Tibial nerve (tissue), 4 donors: Measurements from ENCODE around the gene ENTPD1. TPM values are rescaled to one million over a fixed set of nuclear protein-coding genes. Genes with fewer than 3 reads are reported as not detected.
A peak's percentile ranks its signal among the peaks of the same experiment; 100 is the strongest.

Experiments
- DNase-seq, 2 donors: peaks; one replicate each; pipeline ENCODE4 v3.0.0-alpha.2; 2019; ENCODE audit warnings: low spot score in 2 of 2
- H3K27ac ChIP-seq, 4 donors: fragments of 200-600 bp; sonication (generic) in 3 of 4; one replicate each; pipeline ENCODE4 v1.5.1; 2017 to 2019; ENCODE audit warnings: mild to moderate bottlenecking in 1 of 4
- H3K27me3 ChIP-seq, 2 donors: fragments of 200-600 bp; sonication (generic) in 1 of 2; one replicate each; pipeline versions ENCODE4 v1.5.1 to v1.6.0; 2017 to 2019
- H3K36me3 ChIP-seq, 3 donors: fragments of 200-600 bp; sonication (generic); one replicate each; pipeline ENCODE4 v1.5.1; 2018 to 2019
- H3K4me1 ChIP-seq, 4 donors: fragments of 200-600 bp; sonication (generic) in 3 of 4; one replicate each; pipeline ENCODE4 v1.5.1; 2017 to 2019
- H3K4me3 ChIP-seq, 4 donors: fragments of 200-600 bp; sonication (generic) in 3 of 4; one replicate each; pipeline ENCODE4 v1.5.1; 2017 to 2019; ENCODE audit warnings: mild to moderate bottlenecking in 1 of 4, moderate library complexity in 1 of 4
- H3K9me3 ChIP-seq, 4 donors: fragments of 200-600 bp; sonication (generic) in 3 of 4; one replicate each; pipeline ENCODE4 v1.5.1; 2017 to 2019
- EP300 ChIP-seq, 2 donors: sonication (generic); formaldehyde crosslinking; IDR thresholded peaks; one replicate each; pipeline ENCODE4 v1.6.1; 2017; ENCODE audit warnings: antibody characterized with exemption in 2 of 2, mild to moderate bottlenecking in 1 of 2
- POLR2A ChIP-seq, 2 donors: fragments of 450-650 bp; IDR thresholded peaks; one replicate each; pipeline ENCODE4 v1.6.1; 2017; ENCODE audit warnings: antibody characterized with exemption in 2 of 2, mild to moderate bottlenecking in 2 of 2, moderate library complexity in 2 of 2
- whole genome bisulfite sequencing, 2 donors: methylation state at CpG; one replicate each; pipeline ENCODE4 v1.1.5; 2018; 5-methylcytosine and 5-hydroxymethylcytosine counted together
- total RNA-seq, 4 donors: library from RNA; depleted of rRNA; stranded (reverse); fragments of >200 nt; gene quantifications; one replicate each; pipeline ENCODE4 v1.1.0, GENCODE V29; 2016
- TF ChIP-seq, protein P1 (sequence below), 5 experiments: fragments of 200-600 bp in 3 of 5; fragments of 450-650 bp in 2 of 5; sonication (generic) in 3 of 5; IDR thresholded peaks; one replicate each; pipeline ENCODE4 v1.5.1; 2016 to 2019; ENCODE audit warnings: antibody characterized with exemption in 5 of 5, mild to moderate bottlenecking in 3 of 5, moderate library complexity in 2 of 5

The ENTPD1 gene
- total RNA-seq, 4 donors from 2014 or later = 12.6 to 33.0 (median 26.1) TPM

- Histone ChIP-seq H3K4me3 (no peak overlapping the region), H3K27me3 (no peaks in the 10 kb centered on the region), H3K36me3 (no peaks in the 10 kb centered on the region), H3K4me1 (peaks cover 0 to 33% (median 16%) of the 10 kb centered on the region in 4 donors), H3K9me3 (peaks cover 0 to 4% (median 0%) of the 10 kb centered on the region in 4 donors), H3K27ac (no peak overlapping the region)
- TF ChIP-seq, protein P1, sequence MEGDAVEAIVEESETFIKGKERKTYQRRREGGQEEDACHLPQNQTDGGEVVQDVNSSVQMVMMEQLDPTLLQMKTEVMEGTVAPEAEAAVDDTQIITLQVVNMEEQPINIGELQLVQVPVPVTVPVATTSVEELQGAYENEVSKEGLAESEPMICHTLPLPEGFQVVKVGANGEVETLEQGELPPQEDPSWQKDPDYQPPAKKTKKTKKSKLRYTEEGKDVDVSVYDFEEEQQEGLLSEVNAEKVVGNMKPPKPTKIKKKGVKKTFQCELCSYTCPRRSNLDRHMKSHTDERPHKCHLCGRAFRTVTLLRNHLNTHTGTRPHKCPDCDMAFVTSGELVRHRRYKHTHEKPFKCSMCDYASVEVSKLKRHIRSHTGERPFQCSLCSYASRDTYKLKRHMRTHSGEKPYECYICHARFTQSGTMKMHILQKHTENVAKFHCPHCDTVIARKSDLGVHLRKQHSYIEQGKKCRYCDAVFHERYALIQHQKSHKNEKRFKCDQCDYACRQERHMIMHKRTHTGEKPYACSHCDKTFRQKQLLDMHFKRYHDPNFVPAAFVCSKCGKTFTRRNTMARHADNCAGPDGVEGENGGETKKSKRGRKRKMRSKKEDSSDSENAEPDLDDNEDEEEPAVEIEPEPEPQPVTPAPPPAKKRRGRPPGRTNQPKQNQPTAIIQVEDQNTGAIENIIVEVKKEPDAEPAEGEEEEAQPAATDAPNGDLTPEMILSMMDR (IDR thresholded peaks at IDR 0.05) = no peak
- TF ChIP-seq EP300 (IDR thresholded peaks at IDR 0.05) = no peak
- TF ChIP-seq POLR2A (IDR thresholded peaks at IDR 0.05) = no peak
- WGBS, 2 donors = 88 to 97% methylated on average over 1 of the region's 1 CpG
- DNase-seq = no peak
Measured at GRCh38 chr10:95818010-95818409, 62.0 kb downstream of the ENTPD1 start.

GRCh38 chr10:95818668-95819067 is 62.7 kb downstream of the ENTPD1 start:
- no peaks in the 10 kb centered on the region for H3K27me3 ChIP-seq
- no peaks in the 10 kb centered on the region for H3K36me3 ChIP-seq
- peaks cover 0 to 4% (median 0%) of the 10 kb centered on the region in 4 donors for H3K9me3 ChIP-seq
- H3K4me1 ChIP-seq = peaks cover 0 to 26% (median 13%) of the 10 kb centered on the region in 4 donors
- 19% methylated on average over 2 of the region's 2 CpGs for WGBS, 2 donors
- TF ChIP-seq, protein P1 (IDR thresholded peaks at IDR 0.05) = no peak
- no peak for TF ChIP-seq POLR2A (IDR thresholded peaks at IDR 0.05)
- no peak for TF ChIP-seq EP300 (IDR thresholded peaks at IDR 0.05)
- H3K27ac ChIP-seq = peak overlapping the region in 1 of 4 donors; percentile 37
- DNase-seq = no peak
- no peak overlapping the region for H3K4me3 ChIP-seq

GRCh38 chr10:95819620-95820329 is 63.8 kb downstream of the ENTPD1 start:
- Histone ChIP-seq H3K27me3 (no peaks in the 10 kb centered on the region), H3K36me3 (no peaks in the 10 kb centered on the region), H3K4me1 (peaks cover 0 to 16% (median 6%) of the 10 kb centered on the region in 4 donors), H3K9me3 (peaks cover 0 to 4% (median 0%) of the 10 kb centered on the region in 4 donors), H3K4me3 (no peak overlapping the region), H3K27ac (peak overlapping the region in 2 of 4 donors; percentile 25 to 54)
- no peak for DNase-seq
- TF ChIP-seq POLR2A (IDR thresholded peaks at IDR 0.05) (no peak), EP300 (IDR thresholded peaks at IDR 0.05) (no peak)
- TF ChIP-seq, protein P1 (IDR thresholded peaks at IDR 0.05) = no peak
- 27 to 31% methylated on average over 2 of the region's 2 CpGs for WGBS, 2 donors

DNA sequence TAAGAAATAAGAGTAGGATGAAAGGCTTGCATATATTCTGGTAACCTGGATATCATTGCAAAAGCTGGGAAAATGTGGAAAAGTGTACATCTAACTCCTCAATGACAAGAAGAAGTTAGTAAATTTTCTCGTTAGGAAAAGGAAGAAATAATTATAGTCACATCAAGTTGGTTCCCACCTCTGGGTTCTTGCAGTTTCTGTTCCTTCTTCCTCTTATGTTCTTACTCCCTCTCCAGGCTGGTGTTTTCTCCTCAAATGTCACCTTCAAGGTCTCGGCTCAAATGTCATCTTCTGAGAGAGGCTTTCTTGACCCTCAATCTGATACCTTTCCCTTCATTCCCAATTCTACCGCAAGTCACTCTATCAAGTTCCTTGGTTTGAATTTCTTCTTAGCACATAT is 64.4 kb downstream of the ENTPD1 start:
- H3K4me3 ChIP-seq = no peak overlapping the region
- no peak overlapping the region for H3K27ac ChIP-seq
- 87 to 90% methylated on average over 3 of the region's 3 CpGs for WGBS, 2 donors
- no peaks in the 10 kb centered on the region for H3K27me3 ChIP-seq
- TF ChIP-seq, protein P1 (IDR thresholded peaks at IDR 0.05) = no peak
- TF ChIP-seq POLR2A (IDR thresholded peaks at IDR 0.05) = no peak
- TF ChIP-seq EP300 (IDR thresholded peaks at IDR 0.05) = no peak
- H3K4me1 ChIP-seq = peaks cover 0 to 15% (median 6%) of the 10 kb centered on the region in 4 donors
- peaks cover 0 to 4% (median 0%) of the 10 kb centered on the region in 4 donors for H3K9me3 ChIP-seq
- no peak for DNase-seq
- H3K36me3 ChIP-seq = no peaks in the 10 kb centered on the region

DNA sequence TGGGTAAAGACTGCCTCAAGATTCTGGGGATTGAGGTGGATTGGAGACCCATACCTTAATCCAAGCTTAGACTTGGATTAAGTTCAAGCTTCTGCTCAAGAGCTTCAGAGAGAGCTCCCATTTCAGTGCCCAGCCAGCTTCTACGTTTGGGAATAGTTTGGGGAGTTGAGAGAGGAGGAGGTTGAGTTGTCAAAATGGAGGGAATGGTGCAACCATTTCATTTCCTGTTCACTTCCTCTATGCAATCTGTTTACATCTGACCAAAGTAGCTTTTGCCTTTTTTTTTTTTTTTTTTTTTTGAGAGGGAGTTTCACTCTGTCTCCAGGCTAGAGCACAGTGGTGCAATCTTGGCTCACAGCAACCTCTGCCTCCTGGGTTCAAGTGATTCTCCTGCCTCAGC is 65.8 kb downstream of the ENTPD1 start:
- TF ChIP-seq, protein P1 (IDR thresholded peaks at IDR 0.05) = no peak
- TF ChIP-seq EP300 (IDR thresholded peaks at IDR 0.05) (no peak), POLR2A (IDR thresholded peaks at IDR 0.05) (no peak)

More for the DNA sequence above, 65.8 kb downstream of the ENTPD1 start:
- Histone ChIP-seq H3K9me3 (peaks cover 0 to 2% (median 0%) of the 10 kb centered on the region in 4 donors), H3K4me3 (no peak overlapping the region), H3K4me1 (peaks cover 0 to 9% (median 6%) of the 10 kb centered on the region in 4 donors), H3K36me3 (no peaks in the 10 kb centered on the region), H3K27ac (no peak overlapping the region), H3K27me3 (no peaks in the 10 kb centered on the region)
- 57 to 76% methylated on average over 1 of the region's 1 CpG for WGBS, 2 donors
- DNase-seq = no peak
